SKM-1 (cell line): Measurements from ENCODE around the gene KRT9.
"Not testable (repeated sequence)": the region's sequence is repeated elsewhere in the genome, so short reads cannot be mapped to it uniquely, and the experiment has no call there.

ENCODE experiments used
- DNase-seq: peaks from one replicate; lab custom pipeline; 2025; ENCODE audit not compliant: unreplicated experiment; lab: John Stamatoyannopoulos, UW

The KRT9 gene

GRCh38 chr17:41579484-41580243 lies 7.8 kb upstream of the KRT9 start:
- DNase-seq, result peak; percentile 74

- no peak for DNase-seq
Observed at GRCh38 chr17:41578971-41579370, 7.1 kb upstream of the KRT9 start.

GRCh38 chr17:41578538-41578937 lies 6.7 kb upstream of the KRT9 start:
- DNase-seq, result no peak

- not testable (repeated sequence) for DNase-seq
Observed at GRCh38 chr17:41576740-41577139, 4.9 kb upstream of the KRT9 start.

- no peak for DNase-seq
Observed at GRCh38 chr17:41575336-41575735, 3.5 kb upstream of the KRT9 start.

- peak; percentile 11 for DNase-seq
Observed at GRCh38 chr17:41567317-41567716, 4.5 kb downstream of the KRT9 start.

- no peak for DNase-seq
Observed at GRCh38 chr17:41565338-41565737, 6.5 kb downstream of the KRT9 start.

GRCh38 chr17:41563607-41564170 lies 8.2 kb downstream of the KRT9 start:
- no peak for DNase-seq

GRCh38 chr17:41561554-41561953 lies 10.3 kb downstream of the KRT9 start:
- no peak for DNase-seq

GRCh38 chr17:41559548-41559947 lies 12.3 kb downstream of the KRT9 start:
- DNase-seq, result no peak

- no peak for DNase-seq
Observed at GRCh38 chr17:41556931-41557330, 14.9 kb downstream of the KRT9 start.

GRCh38 chr17:41556306-41556705 lies 15.6 kb downstream of the KRT9 start:
- no peak for DNase-seq

- no peak for DNase-seq
Observed at GRCh38 chr17:41555105-41555887, 16.6 kb downstream of the KRT9 start.

- DNase-seq, result no peak
Observed at GRCh38 chr17:41553987-41554680, 17.7 kb downstream of the KRT9 start.

- DNase-seq, result no peak
Observed at GRCh38 chr17:41553176-41553575, 18.7 kb downstream of the KRT9 start.

GRCh38 chr17:41552455-41552854 lies 19.4 kb downstream of the KRT9 start:
- no peak for DNase-seq

- no peak for DNase-seq
Observed at GRCh38 chr17:41551365-41551764, 20.5 kb downstream of the KRT9 start.

GRCh38 chr17:41549596-41550039 lies 22.2 kb downstream of the KRT9 start:
- no peak for DNase-seq

GRCh38 chr17:41548844-41549595 lies 22.8 kb downstream of the KRT9 start:
- peak; percentile 74 for DNase-seq

GRCh38 chr17:41547921-41548843 lies 23.7 kb downstream of the KRT9 start:
- no peak for DNase-seq
